GM21737 (cell line): ENCODE data around the gene HMG20B.

Experiments used
- ATAC-seq: cut with Tn5 transposase; IDR thresholded peaks from one replicate; pipeline ENCODE4 v1.9.1; 2021; ENCODE audit warnings: mild to moderate bottlenecking, moderate library complexity; ENCODE audit not compliant: unreplicated experiment

Gene HMG20B

GRCh38 chr19:3536429-3537100, 36.2 kb upstream of the HMG20B start:
- no peak for ATAC-seq

- ATAC-seq: no peak
These were observed 35.7 kb upstream of the HMG20B start for GRCh38 chr19:3537101-3537437.

- ATAC-seq: no peak
These were observed 35.1 kb upstream of the HMG20B start for GRCh38 chr19:3537438-3538240.

GRCh38 chr19:3538258-3538929, 34.4 kb upstream of the HMG20B start:
- no peak for ATAC-seq

- no peak for ATAC-seq
These were observed 33.6 kb upstream of the HMG20B start, which contains the start of gene TEKTIP1 for GRCh38 chr19:3538965-3539755. Gene TEKTIP1, plus strand, starts transcription at chr19:3539174. Its CDS starts 4 bp downstream, at chr19:3539178.

- no peak for ATAC-seq
These were observed 33.0 kb upstream of the HMG20B start for GRCh38 chr19:3539756-3540118.

- ATAC-seq: no peak
These were observed 29.3 kb upstream of the HMG20B start for GRCh38 chr19:3543150-3544057.

- ATAC-seq: no peak
These were observed 28.7 kb upstream of the HMG20B start for GRCh38 chr19:3544058-3544376.

- ATAC-seq: no peak
These were observed 27.7 kb upstream of the HMG20B start for GRCh38 chr19:3544742-3545668.

GRCh38 chr19:3545669-3546034, 27.1 kb upstream of the HMG20B start:
- no peak for ATAC-seq

- ATAC-seq: no peak
These were observed 26.6 kb upstream of the HMG20B start for GRCh38 chr19:3546119-3546518.

GRCh38 chr19:3547301-3547731, 25.4 kb upstream of the HMG20B start:
- no peak for ATAC-seq

GRCh38 chr19:3547767-3548282, 24.9 kb upstream of the HMG20B start:
- ATAC-seq: no peak

GRCh38 chr19:3548606-3549005, 24.1 kb upstream of the HMG20B start:
- no peak for ATAC-seq

GRCh38 chr19:3549816-3550215, 22.9 kb upstream of the HMG20B start:
- no peak for ATAC-seq

- ATAC-seq: no peak
These were observed 21.6 kb upstream of the HMG20B start for GRCh38 chr19:3550947-3551791.

GRCh38 chr19:3551792-3552095, 21.0 kb upstream of the HMG20B start:
- ATAC-seq: no peak
